Astrocyte (in vitro differentiated cells and primary cell): Measurements from ENCODE around the gene ALPG. TPM values are rescaled to one million over a fixed set of nuclear protein-coding genes. Genes with fewer than 3 reads are reported as not detected.
"Not testable (repeated sequence)": the region's sequence is repeated elsewhere in the genome, so short reads cannot be mapped to it uniquely, and the experiment has no call there.

ENCODE experiments used
- DNase-seq: peaks from one replicate; pipeline ENCODE4 v3.0.0-alpha.2; 2010; ENCODE audit warnings: low read depth
- FAIRE-seq: peaks from 2 replicates; lab custom pipeline; 2011; peaks lifted over from hg19 to GRCh38; lab: Jason Lieb, UNC
- H2AFZ ChIP-seq: 2 replicates; pipeline ENCODE4 v1.6.0; 2012; ENCODE audit warnings: low read depth, low read length, inconsistent platforms
- H3K27ac ChIP-seq: 2 replicates; pipeline ENCODE4 v1.5.1; 2011; ENCODE audit warnings: low read depth, low read length, inconsistent platforms
- H3K27me3 ChIP-seq: 2 replicates; pipeline ENCODE4 v1.6.0; 2011; ENCODE audit warnings: low read length, inconsistent platforms; ENCODE audit not compliant: insufficient read depth
- H3K36me3 ChIP-seq: 2 replicates; pipeline ENCODE4 v1.5.1; 2011; ENCODE audit warnings: low read length, inconsistent platforms; ENCODE audit not compliant: insufficient read depth
- H3K4me1 ChIP-seq: 2 replicates; pipeline ENCODE4 v1.5.1; 2011; ENCODE audit warnings: low read length, inconsistent platforms; ENCODE audit not compliant: insufficient read depth
- H3K4me2 ChIP-seq: 2 replicates; pipeline ENCODE4 v1.6.0; 2012; ENCODE audit warnings: low read length, inconsistent platforms
- H3K4me3 ChIP-seq: 2 replicates; pipeline ENCODE4 v1.5.1; 2011; ENCODE audit warnings: low read depth, mild to moderate bottlenecking, low read length, inconsistent platforms; ENCODE audit not compliant: insufficient read depth
- H3K79me2 ChIP-seq: 2 replicates; pipeline ENCODE4 v1.6.0; 2012; ENCODE audit warnings: mild to moderate bottlenecking, low read length, inconsistent platforms; ENCODE audit not compliant: insufficient read depth
- H3K9ac ChIP-seq: 2 replicates; pipeline ENCODE4 v1.6.0; 2012; ENCODE audit warnings: mild to moderate bottlenecking, low read length, inconsistent platforms
- H3K9me3 ChIP-seq: 2 replicates; pipeline ENCODE4 v1.5.1; 2012; ENCODE audit warnings: low read depth, mild to moderate bottlenecking, low read length, inconsistent platforms; ENCODE audit not compliant: insufficient read depth
- H4K20me1 ChIP-seq: 2 replicates; pipeline ENCODE4 v1.6.0; 2012; ENCODE audit warnings: low read length, inconsistent platforms; ENCODE audit not compliant: insufficient read depth
- H3K27ac Mint-ChIP-seq: one replicate; pipeline ENCODE4 v1.8.0; 2021; ENCODE audit warnings: mild to moderate bottlenecking, mixed read lengths; ENCODE audit not compliant: unreplicated experiment
- H3K27me3 Mint-ChIP-seq: one replicate; pipeline ENCODE4 v1.8.0; 2021; ENCODE audit warnings: low read depth, mixed read lengths; ENCODE audit not compliant: unreplicated experiment
- H3K36me3 Mint-ChIP-seq: one replicate; pipeline ENCODE4 v1.8.0; 2021; ENCODE audit warnings: low read depth, mixed read lengths; ENCODE audit not compliant: unreplicated experiment
- H3K4me1 Mint-ChIP-seq: one replicate; pipeline ENCODE4 v1.8.0; 2021; ENCODE audit warnings: low read depth, mixed read lengths; ENCODE audit not compliant: unreplicated experiment
- H3K4me3 Mint-ChIP-seq: one replicate; pipeline ENCODE4 v1.8.0; 2021; ENCODE audit warnings: mild to moderate bottlenecking, moderate library complexity, mixed read lengths; ENCODE audit not compliant: unreplicated experiment
- H3K9me3 Mint-ChIP-seq: one replicate; pipeline ENCODE4 v1.8.0; 2021; ENCODE audit warnings: mild to moderate bottlenecking, mixed read lengths; ENCODE audit not compliant: unreplicated experiment
- EZH2 ChIP-seq: IDR thresholded peaks from 2 replicates; pipeline ENCODE4 v1.6.1; 2012; ENCODE audit warnings: mild to moderate bottlenecking, low read length, inconsistent platforms; ENCODE audit not compliant: insufficient read depth
- total RNA-seq: library from RNA; stranded (reverse); gene quantifications from 2 replicates; pipeline ENCODE4 v1.2.1, GENCODE V29; 2021
- TF ChIP-seq, protein P1 (sequence below): IDR thresholded peaks from 2 replicates; pipeline ENCODE4 v1.5.1; 2011; ENCODE audit warnings: low read depth, mild to moderate bottlenecking, inconsistent platforms, low read length, moderate library complexity; ENCODE audit not compliant: insufficient read depth

ALPG gene
- total RNA-seq, 1 donor from 2014 or later, result 0.27 TPM

DNA sequence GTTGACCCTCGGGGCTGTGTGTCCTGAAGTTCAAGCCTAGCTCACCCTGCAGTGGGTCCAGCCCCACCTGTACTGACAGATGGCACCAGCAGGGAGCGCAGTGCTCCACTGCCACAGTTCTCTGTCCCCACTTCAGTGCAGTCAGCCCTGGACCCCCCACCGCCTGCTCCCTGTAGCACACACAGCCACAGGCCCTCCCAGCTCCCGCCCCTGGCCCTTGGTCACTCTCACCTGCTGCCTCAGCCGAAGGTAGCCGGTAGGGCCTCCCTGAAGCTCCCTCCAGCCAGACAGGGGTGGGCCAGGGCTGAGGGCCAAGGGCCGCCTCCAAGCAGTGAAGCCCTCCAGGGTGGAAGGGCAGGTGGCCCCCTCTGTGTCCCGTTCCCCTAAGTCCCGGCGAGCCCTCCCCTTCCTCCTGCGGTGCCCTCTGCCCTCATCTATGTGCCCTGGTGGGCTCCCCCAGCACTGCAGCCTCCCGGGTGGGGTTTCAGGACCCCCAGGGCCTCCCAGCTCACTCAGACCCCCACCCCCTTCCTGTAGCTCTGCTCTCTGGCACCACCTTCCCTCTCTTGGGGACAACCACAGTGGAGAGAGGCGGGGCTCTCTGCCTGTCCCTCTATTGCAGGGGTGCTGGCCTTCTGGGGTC lies 38.9 kb upstream of the ALPG start:
- Histone ChIP-seq H3K79me2 (no peaks in the 10 kb centered on the region), H3K9ac (no peak overlapping the region), H2AFZ (no peak overlapping the region), H4K20me1 (no peaks in the 10 kb centered on the region), H3K27me3 (peaks cover 3% of the 10 kb centered on the region), H3K27ac (no peak overlapping the region), H3K4me1 (peaks cover 5% of the 10 kb centered on the region), H3K4me2 (no peak overlapping the region), H3K36me3 (no peaks in the 10 kb centered on the region), H3K4me3 (no peak overlapping the region), H3K9me3 (no peaks in the 10 kb centered on the region)
- DNase-seq, result no peak
- H3K4me1 Mint-ChIP-seq, result peaks cover 11% of the 10 kb centered on the region
- H3K36me3 Mint-ChIP-seq, result no peaks in the 10 kb centered on the region
- TF ChIP-seq, protein P1, sequence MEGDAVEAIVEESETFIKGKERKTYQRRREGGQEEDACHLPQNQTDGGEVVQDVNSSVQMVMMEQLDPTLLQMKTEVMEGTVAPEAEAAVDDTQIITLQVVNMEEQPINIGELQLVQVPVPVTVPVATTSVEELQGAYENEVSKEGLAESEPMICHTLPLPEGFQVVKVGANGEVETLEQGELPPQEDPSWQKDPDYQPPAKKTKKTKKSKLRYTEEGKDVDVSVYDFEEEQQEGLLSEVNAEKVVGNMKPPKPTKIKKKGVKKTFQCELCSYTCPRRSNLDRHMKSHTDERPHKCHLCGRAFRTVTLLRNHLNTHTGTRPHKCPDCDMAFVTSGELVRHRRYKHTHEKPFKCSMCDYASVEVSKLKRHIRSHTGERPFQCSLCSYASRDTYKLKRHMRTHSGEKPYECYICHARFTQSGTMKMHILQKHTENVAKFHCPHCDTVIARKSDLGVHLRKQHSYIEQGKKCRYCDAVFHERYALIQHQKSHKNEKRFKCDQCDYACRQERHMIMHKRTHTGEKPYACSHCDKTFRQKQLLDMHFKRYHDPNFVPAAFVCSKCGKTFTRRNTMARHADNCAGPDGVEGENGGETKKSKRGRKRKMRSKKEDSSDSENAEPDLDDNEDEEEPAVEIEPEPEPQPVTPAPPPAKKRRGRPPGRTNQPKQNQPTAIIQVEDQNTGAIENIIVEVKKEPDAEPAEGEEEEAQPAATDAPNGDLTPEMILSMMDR, result no peak
- no peak for TF ChIP-seq EZH2
- no peak overlapping the region for H3K27ac Mint-ChIP-seq
- H3K9me3 Mint-ChIP-seq, result no peaks in the 10 kb centered on the region
- H3K27me3 Mint-ChIP-seq, result peaks cover 3% of the 10 kb centered on the region
- FAIRE-seq, result no peak
- no peak overlapping the region for H3K4me3 Mint-ChIP-seq

DNA sequence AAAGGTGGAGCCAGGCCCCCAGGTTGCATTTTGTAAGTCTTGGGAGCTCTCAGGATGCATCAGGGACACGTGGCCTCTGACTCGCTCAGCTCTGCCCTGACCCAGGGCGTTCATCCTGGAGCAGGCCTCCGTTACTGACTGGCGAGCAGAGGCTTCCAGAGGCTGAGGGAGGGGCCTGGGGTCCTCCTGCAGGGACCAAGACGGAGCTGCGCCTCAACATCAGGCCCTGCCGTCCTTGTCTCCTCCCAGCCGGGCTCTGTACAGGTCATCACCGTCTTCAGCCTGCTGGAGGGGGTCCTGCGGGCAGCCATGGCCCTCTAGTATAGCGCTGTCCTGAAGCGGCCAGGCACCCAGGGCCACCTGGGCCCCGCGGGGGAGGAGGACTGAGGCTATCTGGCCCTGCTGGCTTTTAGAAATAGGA lies 38.3 kb upstream of the ALPG start:
- Histone ChIP-seq H3K9me3 (no peaks in the 10 kb centered on the region), H3K27ac (no peak overlapping the region), H3K79me2 (no peaks in the 10 kb centered on the region), H2AFZ (no peak overlapping the region), H3K4me3 (no peak overlapping the region), H3K4me2 (no peak overlapping the region), H3K27me3 (peaks cover 3% of the 10 kb centered on the region), H4K20me1 (no peaks in the 10 kb centered on the region), H3K36me3 (no peaks in the 10 kb centered on the region), H3K4me1 (peaks cover 5% of the 10 kb centered on the region), H3K9ac (no peak overlapping the region)
- H3K27me3 Mint-ChIP-seq, result peaks cover 3% of the 10 kb centered on the region
- H3K4me1 Mint-ChIP-seq, result peaks cover 11% of the 10 kb centered on the region
- FAIRE-seq (no peak), DNase-seq (no peak)
- H3K9me3 Mint-ChIP-seq, result no peaks in the 10 kb centered on the region
- H3K27ac Mint-ChIP-seq, result no peak overlapping the region
- no peak overlapping the region for H3K4me3 Mint-ChIP-seq
- TF ChIP-seq, protein P1, result no peak
- no peak for TF ChIP-seq EZH2
- H3K36me3 Mint-ChIP-seq, result no peaks in the 10 kb centered on the region

DNA sequence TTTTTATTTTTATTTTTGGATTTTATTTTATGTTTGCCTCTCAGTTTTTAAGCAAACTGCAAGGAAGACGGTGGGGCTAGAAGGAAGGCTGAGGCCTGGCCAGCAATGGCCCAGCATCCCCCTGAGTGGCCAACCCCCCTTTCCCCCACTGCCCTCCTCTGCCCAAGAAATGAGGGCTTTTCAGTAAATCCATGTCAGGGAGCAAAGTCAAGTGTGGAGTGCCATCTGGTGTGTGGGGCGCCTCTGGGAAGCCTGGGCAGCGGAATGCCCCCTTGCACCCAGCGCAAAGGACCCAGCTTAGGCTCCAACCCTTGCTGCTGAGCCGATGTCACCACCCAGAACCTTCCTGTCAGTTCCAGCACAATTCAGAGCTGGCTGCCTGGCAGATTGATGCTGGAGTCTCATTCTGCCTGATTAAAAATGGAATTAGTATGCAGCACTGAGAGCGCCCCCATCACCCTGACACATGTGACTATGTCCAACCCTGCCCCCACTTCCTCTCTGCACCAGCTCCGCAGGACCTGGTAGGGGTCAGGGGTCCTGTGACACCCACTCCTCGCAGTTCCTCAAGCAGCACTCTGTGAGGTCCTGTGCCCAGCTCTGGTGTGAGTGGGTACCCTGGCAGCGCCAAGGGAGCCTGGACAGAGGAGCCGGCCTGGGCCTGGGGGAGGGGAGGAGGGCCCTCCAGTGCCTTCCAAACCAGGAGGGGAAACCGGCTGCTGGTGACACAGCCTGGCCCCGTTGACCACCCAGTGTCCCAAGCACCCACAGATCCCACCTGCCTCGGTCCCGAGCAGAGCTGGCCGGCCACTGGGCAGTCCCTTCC lies 37.3 kb upstream of the ALPG start:
- no peaks in the 10 kb centered on the region for H3K79me2 ChIP-seq
- no peaks in the 10 kb centered on the region for H3K9me3 Mint-ChIP-seq

DNA sequence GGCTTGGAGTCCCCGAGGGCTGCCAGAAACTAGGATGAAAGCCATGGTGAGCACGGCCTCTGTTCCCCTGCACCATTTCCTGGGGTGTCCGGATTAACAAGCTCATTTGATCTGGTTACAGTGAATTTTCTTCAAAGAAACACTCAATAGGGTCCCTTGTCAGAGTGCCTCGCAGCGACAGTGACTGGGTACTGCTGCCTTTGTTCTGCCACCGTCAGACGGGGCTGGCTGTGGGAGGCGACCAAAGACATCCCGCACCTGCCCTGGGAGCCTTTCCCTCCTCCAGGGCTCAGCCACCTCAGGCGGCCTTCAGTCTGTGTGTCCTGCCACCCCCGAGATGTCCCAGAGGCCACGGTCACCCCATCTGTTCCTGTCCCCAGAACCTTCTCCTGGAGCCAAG lies 36.6 kb upstream of the ALPG start:
- FAIRE-seq, H3K4me1 ChIP-seq, H3K9me3 Mint-ChIP-seq, H2AFZ ChIP-seq, H3K27ac Mint-ChIP-seq, H3K9me3 ChIP-seq, H3K4me1 Mint-ChIP-seq, H3K27ac ChIP-seq, H3K9ac ChIP-seq, H3K27me3 ChIP-seq, H3K4me2 ChIP-seq, H3K36me3 ChIP-seq, H3K79me2 ChIP-seq, DNase-seq, H3K4me3 Mint-ChIP-seq, H3K36me3 Mint-ChIP-seq, H4K20me1 ChIP-seq, H3K4me3 ChIP-seq: not testable (repeated sequence)
- peaks cover 11% of the 10 kb centered on the region for H3K27me3 Mint-ChIP-seq

More for the DNA sequence above, 37.3 kb upstream of the ALPG start:
- Histone ChIP-seq H3K4me2 (no peak overlapping the region), H3K4me3 (no peak overlapping the region), H3K27ac (no peak overlapping the region), H3K27me3 (peaks cover 3% of the 10 kb centered on the region), H3K9ac (no peak overlapping the region), H4K20me1 (no peaks in the 10 kb centered on the region), H2AFZ (no peak overlapping the region), H3K4me1 (peaks cover 5% of the 10 kb centered on the region), H3K36me3 (no peaks in the 10 kb centered on the region), H3K9me3 (no peaks in the 10 kb centered on the region)
- no peak for TF ChIP-seq EZH2
- TF ChIP-seq, protein P1, result no peak
- peaks cover 8% of the 10 kb centered on the region for H3K27me3 Mint-ChIP-seq
- DNase-seq (no peak), FAIRE-seq (no peak)
- H3K4me1 Mint-ChIP-seq, result peaks cover 6% of the 10 kb centered on the region
- no peak overlapping the region for H3K27ac Mint-ChIP-seq
- H3K4me3 Mint-ChIP-seq, result no peak overlapping the region
- H3K36me3 Mint-ChIP-seq, result no peaks in the 10 kb centered on the region
